A673 (cell line): Measurements from ENCODE around the gene RORB. TPM values are rescaled to one million over a fixed set of nuclear protein-coding genes. Genes with fewer than 3 reads are reported as not detected.

Experiments
- BruUV-seq: library from RNA; stranded (reverse); fragments of 400-500 nt; replicated peaks from 2 replicates; lab custom pipeline; 2021; lab: Mats Ljungman, UMichigan
- CTCF ChIA-PET: fragments of 300-600 bp; sonication (Branson Sonifier 250); formaldehyde crosslinking; loops from one replicate; lab custom pipeline; 2022; ENCODE audit warnings: antibody characterized with exemption; lab: Charles Lee
- POLR2A ChIA-PET: fragments of 300-600 bp; sonication (Branson Sonifier 250); formaldehyde crosslinking; loops from one replicate; lab custom pipeline; 2022; ENCODE audit warnings: antibody characterized with exemption; ENCODE audit not compliant: low non-redundant PET; lab: Charles Lee
- DNase-seq: peaks from one replicate; pipeline ENCODE4 v3.0.0-alpha.2; 2015; ENCODE audit warnings: low spot score
- H3K27ac ChIP-seq: fragments of 200-600 bp; sonication (generic); 2 replicates; pipeline ENCODE4 v1.5.1; 2016; ENCODE audit warnings: mixed run types, low read depth, mild to moderate bottlenecking, mixed read lengths, antibody characterized with exemption, low read length; ENCODE audit not compliant: poor library complexity, severe bottlenecking
- H3K27me3 ChIP-seq: fragments of 200-600 bp; sonication (generic); replicated peaks from 2 replicates; pipeline ENCODE4 v1.6.1; 2017; ENCODE audit warnings: mixed run types, low read depth, mild to moderate bottlenecking, mixed read lengths, antibody characterized with exemption, low read length; ENCODE audit not compliant: insufficient read depth, poor library complexity
- H3K36me3 ChIP-seq: fragments of 200-600 bp; sonication (generic); 2 replicates; pipeline ENCODE4 v1.6.1; 2016; ENCODE audit warnings: mixed run types, mild to moderate bottlenecking, mixed read lengths, antibody characterized with exemption, low read length; ENCODE audit not compliant: insufficient read depth, poor library complexity, severe bottlenecking
- H3K4me1 ChIP-seq: fragments of 200-600 bp; sonication (generic); 2 replicates; pipeline ENCODE4 v1.6.1; 2017; ENCODE audit warnings: mixed run types, mild to moderate bottlenecking, mixed read lengths, antibody characterized with exemption, low read length; ENCODE audit not compliant: insufficient read depth, poor library complexity, severe bottlenecking
- H3K4me3 ChIP-seq: fragments of 200-600 bp; sonication (generic); 2 replicates; pipeline ENCODE4 v1.5.1; 2016; ENCODE audit warnings: low read depth, mixed run types, mild to moderate bottlenecking, mixed read lengths, low read length; ENCODE audit not compliant: poor library complexity, severe bottlenecking
- H3K9me3 ChIP-seq: fragments of 200-600 bp; sonication (generic); 2 replicates; pipeline ENCODE4 v1.6.1; 2016; ENCODE audit warnings: mixed run types, low read depth, mild to moderate bottlenecking, mixed read lengths, antibody characterized with exemption, low read length; ENCODE audit not compliant: poor library complexity, severe bottlenecking
- EZH2 ChIP-seq: fragments of 200-600 bp; sonication (generic); IDR thresholded peaks from 2 replicates; pipeline ENCODE4 v1.6.1; 2017; ENCODE audit warnings: borderline replicate concordance, low read depth, mild to moderate bottlenecking, mixed read lengths, antibody characterized with exemption, low read length; ENCODE audit not compliant: poor library complexity, severe bottlenecking
- intact Hi-C: fragments of 100-400 bp; cut with micrococcal nuclease; formaldehyde crosslinking; loops from one replicate; pipeline ENCODE4 v1.10.0; 2022; ENCODE audit not compliant: unreplicated experiment
- total RNA-seq: library from RNA; stranded (reverse); gene quantifications from 2 replicates; pipeline ENCODE4 v1.2.3, GENCODE V29; 2021
- TF ChIP-seq, protein P1 (sequence below): fragments of 300-800, 200-600 bp; sonication (generic); conservative IDR thresholded peaks from 2 replicates; pipeline ENCODE4 v1.5.1; 2017; ENCODE audit warnings: low read depth, mild to moderate bottlenecking, antibody characterized with exemption, low read length, moderate library complexity, mixed read lengths

The RORB gene
- total RNA-seq, 1 experiment from 2014 or later, result 0.02 TPM

- BruUV-seq, result no TSS peak
- no peak overlapping the region for H3K27ac ChIP-seq
- no peak for DNase-seq
- TF ChIP-seq, protein P1, sequence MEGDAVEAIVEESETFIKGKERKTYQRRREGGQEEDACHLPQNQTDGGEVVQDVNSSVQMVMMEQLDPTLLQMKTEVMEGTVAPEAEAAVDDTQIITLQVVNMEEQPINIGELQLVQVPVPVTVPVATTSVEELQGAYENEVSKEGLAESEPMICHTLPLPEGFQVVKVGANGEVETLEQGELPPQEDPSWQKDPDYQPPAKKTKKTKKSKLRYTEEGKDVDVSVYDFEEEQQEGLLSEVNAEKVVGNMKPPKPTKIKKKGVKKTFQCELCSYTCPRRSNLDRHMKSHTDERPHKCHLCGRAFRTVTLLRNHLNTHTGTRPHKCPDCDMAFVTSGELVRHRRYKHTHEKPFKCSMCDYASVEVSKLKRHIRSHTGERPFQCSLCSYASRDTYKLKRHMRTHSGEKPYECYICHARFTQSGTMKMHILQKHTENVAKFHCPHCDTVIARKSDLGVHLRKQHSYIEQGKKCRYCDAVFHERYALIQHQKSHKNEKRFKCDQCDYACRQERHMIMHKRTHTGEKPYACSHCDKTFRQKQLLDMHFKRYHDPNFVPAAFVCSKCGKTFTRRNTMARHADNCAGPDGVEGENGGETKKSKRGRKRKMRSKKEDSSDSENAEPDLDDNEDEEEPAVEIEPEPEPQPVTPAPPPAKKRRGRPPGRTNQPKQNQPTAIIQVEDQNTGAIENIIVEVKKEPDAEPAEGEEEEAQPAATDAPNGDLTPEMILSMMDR, result no peak
- H3K4me3 ChIP-seq, result no peak overlapping the region
- no peaks in the 10 kb centered on the region for H3K9me3 ChIP-seq
- intact Hi-C loops, result no loop called here
- POLR2A ChIA-PET, result interaction anchor here (0.5 kb wide), 1 partner anchor 165 kb away, joined by 3 read pairs; no protein-coding TSS in a partner anchor
- peaks cover 37% of the 10 kb centered on the region for H3K27me3 ChIP-seq
- no peaks in the 10 kb centered on the region for H3K36me3 ChIP-seq
- CTCF ChIA-PET, result no interaction called here
- H3K4me1 ChIP-seq, result no peaks in the 10 kb centered on the region
Observed at GRCh38 chr9:74630228-74630627, 133.1 kb downstream of the RORB start.

DNA sequence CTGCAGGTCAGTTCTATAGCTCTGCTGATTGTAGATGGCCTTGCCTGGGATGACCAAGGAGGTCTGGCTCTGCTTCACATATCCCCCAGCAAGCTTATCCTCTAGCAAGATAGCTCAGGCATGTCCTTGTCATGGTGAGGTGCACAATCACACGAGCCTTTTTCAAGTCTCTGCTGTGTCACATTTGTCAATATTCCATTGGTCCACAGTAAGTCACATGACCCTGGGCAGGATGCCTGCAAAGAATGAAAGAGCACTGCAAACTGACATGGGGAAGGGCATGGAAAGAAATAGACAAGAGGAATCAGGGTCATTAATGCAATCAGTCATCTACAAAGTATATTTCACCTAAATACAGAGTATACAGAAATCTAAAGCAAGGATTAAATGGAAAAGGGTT, 142.0 kb downstream of the RORB start:
- H3K27me3 ChIP-seq, result peaks cover 10% of the 10 kb centered on the region
- ChIA-PET POLR2A (no interaction called here), CTCF (no interaction called here)
- no TSS peak for BruUV-seq
- H3K36me3 ChIP-seq, result no peaks in the 10 kb centered on the region
- H3K4me1 ChIP-seq, result no peaks in the 10 kb centered on the region
- no peak for DNase-seq
- no peaks in the 10 kb centered on the region for H3K9me3 ChIP-seq
- TF ChIP-seq, protein P1, result no peak
- no peak for TF ChIP-seq EZH2
- H3K27ac ChIP-seq, result no peak overlapping the region
- no peak overlapping the region for H3K4me3 ChIP-seq
- intact Hi-C loops, result no loop called here

GRCh38 chr9:74642376-74642775, 145.2 kb downstream of the RORB start:
- POLR2A ChIA-PET, result no interaction called here
- no TSS peak for BruUV-seq
- Histone ChIP-seq H3K9me3 (no peaks in the 10 kb centered on the region), H3K27ac (no peak overlapping the region), H3K36me3 (no peaks in the 10 kb centered on the region), H3K4me3 (no peak overlapping the region), H3K27me3 (peaks cover 28% of the 10 kb centered on the region), H3K4me1 (no peaks in the 10 kb centered on the region)
- no peak for TF ChIP-seq EZH2
- TF ChIP-seq, protein P1, result no peak
- CTCF ChIA-PET, result no interaction called here
- intact Hi-C loops, result loop anchor here (5.0 to 10.0 kb wide), 2 partner anchors 960 to 1438 kb away; no protein-coding TSS in a partner anchor
- DNase-seq, result no peak
